Measurements from ENCODE around the gene MZT2B.
"Not testable (repeated sequence)": the region's sequence is repeated elsewhere in the genome, so short reads cannot be mapped to it uniquely, and the experiment has no call there.

MZT2B gene

GRCh38 chr2:130220505-130220904, 38.4 kb downstream of the MZT2B start:
- not testable (repeated sequence) for DNase-seq

GRCh38 chr2:130222523-130222922, 40.5 kb downstream of the MZT2B start:
- DNase-seq, result not testable (repeated sequence)

- DNase-seq, result not testable (repeated sequence)
Observed at GRCh38 chr2:130228005-130228404, 45.9 kb downstream of the MZT2B start.

GRCh38 chr2:130228467-130229160, 46.6 kb downstream of the MZT2B start:
- DNase-seq, result not testable (repeated sequence)

- not testable (repeated sequence) for DNase-seq
Observed at GRCh38 chr2:130229161-130229510, 47.1 kb downstream of the MZT2B start.

GRCh38 chr2:130230376-130230775, 48.3 kb downstream of the MZT2B start:
- not testable (repeated sequence) for DNase-seq

- not testable (repeated sequence) for DNase-seq
Observed at GRCh38 chr2:130230907-130231306, 48.8 kb downstream of the MZT2B start.

GRCh38 chr2:130231656-130232055, 49.6 kb downstream of the MZT2B start:
- no peak for DNase-seq

GRCh38 chr2:130233066-130233465, 51.0 kb downstream of the MZT2B start:
- DNase-seq, result not testable (repeated sequence)

- not testable (repeated sequence) for DNase-seq
Observed at GRCh38 chr2:130239581-130239980, 57.5 kb downstream of the MZT2B start.
